ENCODE data around the gene APLNR.

The APLNR gene

GRCh38 chr11:57240007-57240406 lies 3.0 kb upstream of the APLNR start:
- ATAC-seq, result no peak

GRCh38 chr11:57239348-57239747 lies 2.3 kb upstream of the APLNR start:
- ATAC-seq, result no peak
- no peak for TF ChIP-seq TCF4 (CRISPR knock-in tag; IDR thresholded peaks at IDR 0.05; ENCODE audit: borderline replicate concordance)
- TF ChIP-seq TOX (CRISPR knock-in tag; IDR thresholded peaks at IDR 0.05; ENCODE audit: borderline replicate concordance), result no peak
- no peak for TF ChIP-seq SNAI2 (CRISPR knock-in tag; IDR thresholded peaks at IDR 0.05)
- TF ChIP-seq PATZ1 (CRISPR knock-in tag; IDR thresholded peaks at IDR 0.05; ENCODE audit: borderline replicate concordance), result no peak
- no peak for TF ChIP-seq BACH2 (CRISPR knock-in tag; IDR thresholded peaks at IDR 0.05; ENCODE audit: borderline replicate concordance)
- TF ChIP-seq RARB (CRISPR knock-in tag; IDR thresholded peaks at IDR 0.05), result no peak
- no peak for TF ChIP-seq ZC3H10 (CRISPR knock-in tag; IDR thresholded peaks at IDR 0.05)
- no peak for TF ChIP-seq PPARA (CRISPR knock-in tag; IDR thresholded peaks at IDR 0.05; ENCODE audit: borderline replicate concordance)
- no peak for TF ChIP-seq ZNF70 (CRISPR knock-in tag; IDR thresholded peaks at IDR 0.05)
- no peak for TF ChIP-seq OSR1 (CRISPR knock-in tag; IDR thresholded peaks at IDR 0.05)
- TF ChIP-seq ZNF565 (CRISPR knock-in tag; conservative IDR thresholded peaks at IDR 0.05; ENCODE audit: low read depth), result no peak
- TF ChIP-seq ARNTL (CRISPR knock-in tag; IDR thresholded peaks at IDR 0.05; ENCODE audit: borderline replicate concordance, low read depth), result no peak
- no peak for TF ChIP-seq CREB5 (CRISPR knock-in tag; IDR thresholded peaks at IDR 0.05; ENCODE audit: low read depth)
- TF ChIP-seq ISL1 (CRISPR knock-in tag; IDR thresholded peaks at IDR 0.05), result no peak

More at GRCh38 chr11:57240007-57240406, 3.0 kb upstream of the APLNR start:
- TF ChIP-seq ISL1 (CRISPR knock-in tag; IDR thresholded peaks at IDR 0.05) (no peak), ZNF8 (CRISPR knock-in tag; IDR thresholded peaks at IDR 0.05) (no peak), POU6F1 (CRISPR knock-in tag; IDR thresholded peaks at IDR 0.05; ENCODE audit: borderline replicate concordance, low read depth) (no peak), TOX (CRISPR knock-in tag; IDR thresholded peaks at IDR 0.05; ENCODE audit: borderline replicate concordance) (no peak), SNAI2 (CRISPR knock-in tag; IDR thresholded peaks at IDR 0.05) (no peak), OSR1 (CRISPR knock-in tag; IDR thresholded peaks at IDR 0.05) (no peak), PATZ1 (CRISPR knock-in tag; IDR thresholded peaks at IDR 0.05; ENCODE audit: borderline replicate concordance) (no peak), ESRRG (CRISPR knock-in tag; IDR thresholded peaks at IDR 0.05) (no peak), PPARA (CRISPR knock-in tag; IDR thresholded peaks at IDR 0.05; ENCODE audit: borderline replicate concordance) (no peak), TCF4 (CRISPR knock-in tag; IDR thresholded peaks at IDR 0.05; ENCODE audit: borderline replicate concordance) (no peak), CSRNP3 (CRISPR knock-in tag; IDR thresholded peaks at IDR 0.05) (no peak), GLIS3 (CRISPR knock-in tag; IDR thresholded peaks at IDR 0.05) (no peak), TSHZ2 (CRISPR knock-in tag; IDR thresholded peaks at IDR 0.05) (no peak), ARNTL (CRISPR knock-in tag; IDR thresholded peaks at IDR 0.05; ENCODE audit: borderline replicate concordance, low read depth) (no peak)

Measured in SK-N-SH treated with all-trans-retinoic acid at 6 μM for 48 hours (cell line).